Thymus (tissue), 14 donors: ENCODE results near the gene MOB4. TPM values are rescaled to one million over a fixed set of nuclear protein-coding genes. Genes with fewer than 3 reads are reported as not detected.
A peak's percentile ranks its signal among the peaks of the same experiment; 100 is the strongest.
"Not testable (repeated sequence)": the region's sequence is repeated elsewhere in the genome, so short reads cannot be mapped to it uniquely, and the experiment has no call there.

Source experiments
- DNase-seq, 9 donors: peaks; one replicate each; pipeline ENCODE4 v3.0.0-alpha.2; 2013; ENCODE audit warnings: low spot score in 9 of 9, low read depth in 6 of 9, missing footprints in 1 of 9
- H3K27ac ChIP-seq, 2 donors: one replicate each; pipeline ENCODE4 v1.5.1; 2013; ENCODE audit warnings: control low read depth in 1 of 2, low read depth in 1 of 2, low read length in 1 of 2, mild to moderate bottlenecking in 1 of 2, moderate library complexity in 1 of 2
- H3K27me3 ChIP-seq, 2 donors: one replicate each; pipeline ENCODE4 v1.5.1; 2013; ENCODE audit warnings: low read length in 1 of 2; ENCODE audit not compliant: control insufficient read depth in 2 of 2, insufficient read depth in 1 of 2
- H3K36me3 ChIP-seq, 2 donors: one replicate each; pipeline ENCODE4 v1.5.1; 2013; ENCODE audit warnings: low read length in 1 of 2, mild to moderate bottlenecking in 1 of 2, moderate library complexity in 1 of 2; ENCODE audit not compliant: control insufficient read depth in 2 of 2, insufficient read depth in 2 of 2
- H3K4me1 ChIP-seq, 2 donors: one replicate each; pipeline ENCODE4 v1.5.1; 2013; ENCODE audit warnings: low read length in 2 of 2; ENCODE audit not compliant: control insufficient read depth in 2 of 2, insufficient read depth in 2 of 2
- H3K4me3 ChIP-seq, 2 donors: one replicate each; pipeline ENCODE4 v1.5.1; 2013; ENCODE audit warnings: low read length in 2 of 2, control low read depth in 1 of 2, mild to moderate bottlenecking in 1 of 2
- H3K9me3 ChIP-seq, 2 donors: one replicate each; pipeline ENCODE4 v1.5.1; 2013; ENCODE audit warnings: low read length in 1 of 2, mild to moderate bottlenecking in 1 of 2; ENCODE audit not compliant: control insufficient read depth in 2 of 2, insufficient read depth in 1 of 2
- WGBS: extraction: QIAGEN DNeasy Blood & Tissue Kit; methylation state at CpG from one replicate; pipeline ENCODE4 v1.1.7; 2013; 5-methylcytosine and 5-hydroxymethylcytosine counted together
- long read RNA-seq, 10 donors: transcript quantifications; one replicate each; lab custom pipeline, GENCODE V29; 2026
- polyA plus RNA-seq: library from polyadenylated mRNA; stranded (reverse); fragments of 200-250 nt; gene quantifications from one replicate; pipeline ENCODE4 v1.2.3, GENCODE V29; 2013
- total RNA-seq: library from RNA; stranded (reverse); fragments of 120-200 nt; gene quantifications from one replicate; pipeline ENCODE4 v1.2.4, GENCODE V29; 2013
- donor health status: healthy.

MOB4 gene
- total RNA-seq (36.7 TPM), polyA plus RNA-seq (43.5 TPM)
- long read RNA-seq, donor 1, partial matches to known transcripts: 0 of 3 reads
- long read RNA-seq, donor 1, other reads (novel, unspliced or antisense): 0 of 3 reads
- long read RNA-seq, donor 2, transcript MOB4-202 (8 exons, 3,986 nt): major isoform, 34 of 36 reads
- long read RNA-seq, donor 2, partial matches to known transcripts: 0 of 36 reads
- long read RNA-seq, donor 2, other reads (novel, unspliced or antisense): 0 of 36 reads
- long read RNA-seq, donor 3, transcript MOB4-202 (8 exons, 3,986 nt): major isoform, 44 of 80 reads
- long read RNA-seq, donor 3, partial matches to known transcripts: 32 of 80 reads
- long read RNA-seq, donor 3, other reads (novel, unspliced or antisense): 0 of 80 reads
- long read RNA-seq, donor 4, transcript MOB4-202 (8 exons, 3,986 nt): major isoform, 9 of 10 reads
- long read RNA-seq, donor 4, partial matches to known transcripts: 0 of 10 reads
- long read RNA-seq, donor 4, other reads (novel, unspliced or antisense): 0 of 10 reads
- long read RNA-seq, donor 5, transcript MOB4-202 (8 exons, 3,986 nt): major isoform, 42 of 54 reads
- long read RNA-seq, donor 5, transcript MOB4-207 (7 exons, 1,021 nt): minor isoform, 6 of 54 reads
- long read RNA-seq, donor 5, partial matches to known transcripts: 6 of 54 reads
- long read RNA-seq, donor 5, other reads (novel, unspliced or antisense): 0 of 54 reads
- long read RNA-seq, donor 6, transcript MOB4-202 (8 exons, 3,986 nt): major isoform, 14 of 16 reads
- long read RNA-seq, donor 6, partial matches to known transcripts: 0 of 16 reads
- long read RNA-seq, donor 6, other reads (novel, unspliced or antisense): 0 of 16 reads
- long read RNA-seq, donor 7, transcript MOB4-202 (8 exons, 3,986 nt): major isoform, 26 of 39 reads
- long read RNA-seq, donor 7, transcript MOB4-207 (7 exons, 1,021 nt): minor isoform, 12 of 39 reads
- long read RNA-seq, donor 7, partial matches to known transcripts: 0 of 39 reads
- long read RNA-seq, donor 7, other reads (novel, unspliced or antisense): 0 of 39 reads
- long read RNA-seq, donor 8, transcript MOB4-202 (8 exons, 3,986 nt): major isoform, 10 of 12 reads
- long read RNA-seq, donor 8, partial matches to known transcripts: 0 of 12 reads
- long read RNA-seq, donor 8, other reads (novel, unspliced or antisense): 0 of 12 reads
- long read RNA-seq, donor 9, transcript MOB4-202 (8 exons, 3,986 nt): major isoform, 11 of 25 reads
- long read RNA-seq, donor 9, partial matches to known transcripts: 12 of 25 reads
- long read RNA-seq, donor 9, other reads (novel, unspliced or antisense): 0 of 25 reads
- long read RNA-seq, donor 10, transcript MOB4-202 (8 exons, 3,986 nt): major isoform, 15 of 23 reads
- long read RNA-seq, donor 10, partial matches to known transcripts: 5 of 23 reads
- long read RNA-seq, donor 10, other reads (novel, unspliced or antisense): 0 of 23 reads

GRCh38 chr2:197515739-197516392 lies at the start of gene MOB4:
Gene MOB4, plus strand, starts transcription at chr2:197516066. Its CDS starts 21 bp downstream, at chr2:197516087.
- Histone ChIP-seq H3K27me3 (no peaks in the 10 kb centered on the region), H3K27ac (peak within 1 kb of the TSS; percentile 96), H3K4me1 (peaks cover 4 to 7% of the 10 kb centered on the region in 2 donors), H3K36me3 (peaks cover under 1 to 4% of the 10 kb centered on the region in 2 donors), H3K9me3 (peaks cover 0 to 1% of the 10 kb centered on the region in 2 donors), H3K4me3 (peak within 1 kb of the TSS; percentile 82 to 99)
- DNase-seq: peak; percentile 81 to 96 (median 89)
- WGBS: under 1% methylated on average over 66 of the region's 66 CpGs

GRCh38 chr2:197472166-197472565 lies 43.7 kb upstream of the MOB4 start:
- no peak for DNase-seq
- peaks cover 50 to 87% of the 10 kb centered on the region in 2 donors for H3K36me3 ChIP-seq
- no peak overlapping the region for H3K4me3 ChIP-seq
- no peaks in the 10 kb centered on the region for H3K4me1 ChIP-seq
- no peaks in the 10 kb centered on the region for H3K27me3 ChIP-seq
- WGBS: 98% methylated on average over 5 of the region's 5 CpGs
- H3K9me3 ChIP-seq: no peaks in the 10 kb centered on the region
- no peak overlapping the region for H3K27ac ChIP-seq

GRCh38 chr2:197477797-197478196 lies 38.1 kb upstream of the MOB4 start:
- Histone ChIP-seq H3K36me3 (peaks cover 45 to 67% of the 10 kb centered on the region in 2 donors), H3K27me3 (no peaks in the 10 kb centered on the region), H3K9me3 (peaks cover 0 to 8% of the 10 kb centered on the region in 2 donors), H3K27ac (no peak overlapping the region), H3K4me3 (no peak overlapping the region), H3K4me1 (no peaks in the 10 kb centered on the region)
- WGBS: 98% methylated on average over 3 of the region's 3 CpGs
- no peak for DNase-seq

GRCh38 chr2:197480165-197481036 lies 35.5 kb upstream of the MOB4 start:
- Histone ChIP-seq H3K36me3 (peaks cover 47 to 60% of the 10 kb centered on the region in 2 donors), H3K27ac (no peak overlapping the region), H3K4me1 (no peaks in the 10 kb centered on the region), H3K27me3 (no peaks in the 10 kb centered on the region), H3K9me3 (peaks cover 0 to 18% of the 10 kb centered on the region in 2 donors), H3K4me3 (no peak overlapping the region)
- WGBS: 98% methylated on average over 9 of the region's 9 CpGs
- DNase-seq: no peak

- not testable (repeated sequence) for H3K4me3 ChIP-seq, DNase-seq, H3K27ac ChIP-seq, H3K27me3 ChIP-seq, H3K4me1 ChIP-seq
- Histone ChIP-seq H3K9me3 (peaks cover 0 to 18% of the 10 kb centered on the region in 2 donors), H3K36me3 (peaks cover 43 to 66% of the 10 kb centered on the region in 2 donors)
- WGBS: 98% methylated on average over 3 of the region's 3 CpGs
These were observed 31.6 kb upstream of the MOB4 start for GRCh38 chr2:197484248-197484647.

GRCh38 chr2:197486175-197486574 lies 29.7 kb upstream of the MOB4 start:
- peaks cover 40 to 70% of the 10 kb centered on the region in 2 donors for H3K36me3 ChIP-seq
- WGBS: 96% methylated on average over 2 of the region's 2 CpGs
- no peak overlapping the region for H3K4me3 ChIP-seq
- H3K27me3 ChIP-seq: no peaks in the 10 kb centered on the region
- H3K27ac ChIP-seq: no peak overlapping the region
- DNase-seq: no peak
- H3K9me3 ChIP-seq: peaks cover 0 to 18% of the 10 kb centered on the region in 2 donors
- H3K4me1 ChIP-seq: no peaks in the 10 kb centered on the region

GRCh38 chr2:197487385-197487784 lies 28.5 kb upstream of the MOB4 start:
- no peaks in the 10 kb centered on the region for H3K27me3 ChIP-seq
- DNase-seq: no peak
- peaks cover 0 to 13% of the 10 kb centered on the region in 2 donors for H3K9me3 ChIP-seq
- H3K36me3 ChIP-seq: peaks cover 51 to 83% of the 10 kb centered on the region in 2 donors
- WGBS: 97% methylated on average over 4 of the region's 4 CpGs
- H3K27ac ChIP-seq: no peak overlapping the region
- no peak overlapping the region for H3K4me3 ChIP-seq
- no peaks in the 10 kb centered on the region for H3K4me1 ChIP-seq
